Activated T-cell treated with anti-CD3 and anti-CD28 coated beads for 24 hours (primary cell): Measurements from ENCODE around the gene APAF1.
A peak's percentile ranks its signal among the peaks of the same experiment; 100 is the strongest.
"Not testable (repeated sequence)": the region's sequence is repeated elsewhere in the genome, so short reads cannot be mapped to it uniquely, and the experiment has no call there.

Experiments used
- DNase-seq: peaks from one replicate; pipeline ENCODE4 v3.0.0-alpha.2; 2020; ENCODE audit warnings: low read depth

Gene APAF1

GRCh38 chr12:98644712-98645571 lies at the start of gene APAF1, which contains the start of gene IKBIP:
Gene APAF1 (plus strand): TSS chr12:98645290. CDS start chr12:98648360, 3,070 bp downstream.
Gene IKBIP (minus strand): TSS chr12:98644788. CDS start chr12:98644701, 87 bp downstream.
- DNase-seq, result peak; percentile 96

GRCh38 chr12:98597313-98597712 lies 47.8 kb upstream of the APAF1 start:
- DNase-seq, result not testable (repeated sequence)

- no peak for DNase-seq
Measured at GRCh38 chr12:98601924-98602323, 43.2 kb upstream of the APAF1 start.

GRCh38 chr12:98606359-98606988 lies 38.6 kb upstream of the APAF1 start:
- DNase-seq, result no peak

- DNase-seq, result no peak
Measured at GRCh38 chr12:98610596-98610995, 34.5 kb upstream of the APAF1 start.

GRCh38 chr12:98612696-98613334 lies 32.3 kb upstream of the APAF1 start:
- no peak for DNase-seq

- DNase-seq, result no peak
Measured at GRCh38 chr12:98618952-98619351, 26.1 kb upstream of the APAF1 start.

GRCh38 chr12:98635657-98636323 lies 9.3 kb upstream of the APAF1 start:
- DNase-seq, result no peak

- no peak for DNase-seq
Measured at GRCh38 chr12:98637068-98637467, 8.0 kb upstream of the APAF1 start.

GRCh38 chr12:98638009-98638408 lies 7.1 kb upstream of the APAF1 start:
- DNase-seq, result no peak

- no peak for DNase-seq
Measured at GRCh38 chr12:98639491-98639890, 5.6 kb upstream of the APAF1 start.

- DNase-seq, result not testable (repeated sequence)
Measured at GRCh38 chr12:98642801-98643200, 2.3 kb upstream of the APAF1 start.

GRCh38 chr12:98644433-98644711 lies 718 bp upstream of the APAF1 start:
- DNase-seq, result no peak

GRCh38 chr12:98645572-98646067 lies 530 bp downstream of the APAF1 start:
- peak; percentile 2 for DNase-seq

GRCh38 chr12:98646294-98647090 lies 1.4 kb downstream of the APAF1 start:
- DNase-seq, result no peak

- no peak for DNase-seq
Measured at GRCh38 chr12:98651328-98651727, 6.2 kb downstream of the APAF1 start.

GRCh38 chr12:98653866-98654493 lies 8.9 kb downstream of the APAF1 start:
- no peak for DNase-seq

GRCh38 chr12:98656289-98657101 lies 11.4 kb downstream of the APAF1 start:
- no peak for DNase-seq

GRCh38 chr12:98660521-98660920 lies 15.4 kb downstream of the APAF1 start:
- no peak for DNase-seq

- no peak for DNase-seq
Measured at GRCh38 chr12:98669751-98670150, 24.7 kb downstream of the APAF1 start.
